Colonic mucosa (tissue), 4 donors: ENCODE results near the gene SOX5. TPM values are rescaled to one million over a fixed set of nuclear protein-coding genes. Genes with fewer than 3 reads are reported as not detected.

ENCODE experiments used
- DNase-seq: peaks from one replicate; pipeline ENCODE4 v3.0.0-alpha.2; 2020
- H3K27ac ChIP-seq: fragments of 200-600 bp; one replicate; pipeline ENCODE4 v1.8.0; 2021
- H3K27me3 ChIP-seq: fragments of 200-600 bp; one replicate; pipeline ENCODE4 v1.8.0; 2021
- H3K36me3 ChIP-seq: fragments of 200-600 bp; one replicate; pipeline ENCODE4 v1.8.0; 2021
- H3K4me1 ChIP-seq: fragments of 200-600 bp; one replicate; pipeline ENCODE4 v1.8.0; 2021; ENCODE audit warnings: mild to moderate bottlenecking
- H3K4me3 ChIP-seq: fragments of 200-600 bp; one replicate; pipeline ENCODE4 v1.8.0; 2021
- H3K9ac ChIP-seq, 2 donors: one replicate each; pipeline ENCODE4 v1.7.0; 2013; ENCODE audit warnings: control low read depth in 2 of 2, low read depth in 2 of 2, low read length in 2 of 2
- H3K9me3 ChIP-seq: fragments of 200-600 bp; one replicate; pipeline ENCODE4 v1.8.0; 2021
- intact Hi-C: fragments of 100-400 bp; cut with DNase I; formaldehyde crosslinking; loops from one replicate; pipeline ENCODE4 v1.14.1; 2022
- total RNA-seq, 2 donors: library from RNA; stranded (reverse); fragmentation: NEBNext Ultra II Directional in 1 of 2; extraction: Animal tissue kit (Norgen Biotek cat#: 25700) in 1 of 2; gene quantifications; one replicate each; pipeline ENCODE4 v1.2.1, GENCODE V29; 2021
- TF ChIP-seq, protein P1 (sequence below): fragments of 200-600 bp; IDR thresholded peaks from one replicate; pipeline ENCODE4 v1.8.0; 2022; ENCODE audit warnings: antibody characterized with exemption, mild to moderate bottlenecking
- donor health status: healthy.
- donor health status: DM: no; HTN: no; CAD: no.
- donor health status: DM: no; HTN: no; CAD: no.

SOX5 gene
- total RNA-seq, 2 donors from 2014 or later, result 1.1 to 1.6 TPM

DNA sequence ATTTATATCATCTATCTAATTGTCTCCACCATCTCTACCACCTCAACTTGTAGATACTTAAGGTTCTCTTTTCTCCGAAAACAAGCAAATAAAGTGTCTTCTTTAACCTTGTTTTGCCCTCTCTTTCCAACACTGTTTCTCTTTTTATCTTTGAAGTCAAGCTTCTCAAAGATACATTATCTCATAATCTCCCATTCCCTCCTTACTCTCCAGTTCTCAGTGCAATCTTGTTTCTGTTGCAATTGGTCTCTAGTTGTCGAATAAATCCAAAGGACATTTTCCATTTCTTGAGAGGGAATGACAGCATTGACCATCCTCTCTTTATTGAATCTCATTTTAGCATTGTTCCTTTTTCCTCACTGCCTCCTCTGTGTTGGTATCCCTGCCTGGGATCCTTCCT lies 383.3 kb downstream of the SOX5 start:
- TF ChIP-seq, protein P1, sequence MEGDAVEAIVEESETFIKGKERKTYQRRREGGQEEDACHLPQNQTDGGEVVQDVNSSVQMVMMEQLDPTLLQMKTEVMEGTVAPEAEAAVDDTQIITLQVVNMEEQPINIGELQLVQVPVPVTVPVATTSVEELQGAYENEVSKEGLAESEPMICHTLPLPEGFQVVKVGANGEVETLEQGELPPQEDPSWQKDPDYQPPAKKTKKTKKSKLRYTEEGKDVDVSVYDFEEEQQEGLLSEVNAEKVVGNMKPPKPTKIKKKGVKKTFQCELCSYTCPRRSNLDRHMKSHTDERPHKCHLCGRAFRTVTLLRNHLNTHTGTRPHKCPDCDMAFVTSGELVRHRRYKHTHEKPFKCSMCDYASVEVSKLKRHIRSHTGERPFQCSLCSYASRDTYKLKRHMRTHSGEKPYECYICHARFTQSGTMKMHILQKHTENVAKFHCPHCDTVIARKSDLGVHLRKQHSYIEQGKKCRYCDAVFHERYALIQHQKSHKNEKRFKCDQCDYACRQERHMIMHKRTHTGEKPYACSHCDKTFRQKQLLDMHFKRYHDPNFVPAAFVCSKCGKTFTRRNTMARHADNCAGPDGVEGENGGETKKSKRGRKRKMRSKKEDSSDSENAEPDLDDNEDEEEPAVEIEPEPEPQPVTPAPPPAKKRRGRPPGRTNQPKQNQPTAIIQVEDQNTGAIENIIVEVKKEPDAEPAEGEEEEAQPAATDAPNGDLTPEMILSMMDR, result no peak
- no peak for DNase-seq
- Histone ChIP-seq H3K27ac (no peak overlapping the region), H3K36me3 (no peaks in the 10 kb centered on the region), H3K9ac (no peak overlapping the region), H3K4me1 (no peaks in the 10 kb centered on the region), H3K9me3 (no peaks in the 10 kb centered on the region), H3K4me3 (no peak overlapping the region), H3K27me3 (no peaks in the 10 kb centered on the region)
- intact Hi-C loops, result no loop called here

DNA sequence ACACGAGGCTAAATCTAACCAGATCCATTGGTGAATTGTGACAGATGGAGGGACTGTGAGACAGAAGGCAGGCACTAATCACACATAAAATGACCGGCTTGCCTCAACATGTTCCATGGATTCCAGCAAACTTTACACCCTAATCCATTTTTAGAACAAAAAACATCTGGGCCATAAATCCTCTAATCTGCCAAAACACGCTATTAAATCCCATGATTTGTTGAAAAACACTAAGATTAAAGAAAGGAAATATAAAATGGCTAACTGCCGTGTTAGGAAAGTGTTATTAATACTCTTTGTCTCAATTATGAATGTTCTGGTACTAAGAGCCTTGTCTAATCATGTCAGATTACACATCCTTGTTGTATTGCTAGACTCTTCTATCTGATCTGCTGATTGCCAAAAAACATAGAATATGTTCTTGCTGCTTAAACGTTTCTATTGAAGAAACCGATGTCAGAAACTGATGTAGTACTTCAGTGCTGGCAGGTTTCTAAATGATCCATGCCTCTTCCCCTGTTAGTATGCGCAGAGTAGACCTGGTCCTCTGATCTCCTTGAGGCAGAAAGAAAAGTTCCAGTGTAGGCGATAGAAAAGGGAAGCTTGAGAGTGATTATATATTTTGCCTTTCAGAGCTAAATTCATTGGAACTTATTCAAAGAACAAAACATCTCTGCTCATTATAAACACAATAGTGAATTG lies 384.9 kb downstream of the SOX5 start:
- intact Hi-C loops, result no loop called here
- no peak overlapping the region for H3K4me3 ChIP-seq
- no peak overlapping the region for H3K9ac ChIP-seq
- TF ChIP-seq, protein P1, result no peak
- H3K9me3 ChIP-seq, result no peaks in the 10 kb centered on the region
- no peaks in the 10 kb centered on the region for H3K4me1 ChIP-seq
- H3K27me3 ChIP-seq, result no peaks in the 10 kb centered on the region
- DNase-seq, result no peak
- no peaks in the 10 kb centered on the region for H3K36me3 ChIP-seq
- H3K27ac ChIP-seq, result no peak overlapping the region

DNA sequence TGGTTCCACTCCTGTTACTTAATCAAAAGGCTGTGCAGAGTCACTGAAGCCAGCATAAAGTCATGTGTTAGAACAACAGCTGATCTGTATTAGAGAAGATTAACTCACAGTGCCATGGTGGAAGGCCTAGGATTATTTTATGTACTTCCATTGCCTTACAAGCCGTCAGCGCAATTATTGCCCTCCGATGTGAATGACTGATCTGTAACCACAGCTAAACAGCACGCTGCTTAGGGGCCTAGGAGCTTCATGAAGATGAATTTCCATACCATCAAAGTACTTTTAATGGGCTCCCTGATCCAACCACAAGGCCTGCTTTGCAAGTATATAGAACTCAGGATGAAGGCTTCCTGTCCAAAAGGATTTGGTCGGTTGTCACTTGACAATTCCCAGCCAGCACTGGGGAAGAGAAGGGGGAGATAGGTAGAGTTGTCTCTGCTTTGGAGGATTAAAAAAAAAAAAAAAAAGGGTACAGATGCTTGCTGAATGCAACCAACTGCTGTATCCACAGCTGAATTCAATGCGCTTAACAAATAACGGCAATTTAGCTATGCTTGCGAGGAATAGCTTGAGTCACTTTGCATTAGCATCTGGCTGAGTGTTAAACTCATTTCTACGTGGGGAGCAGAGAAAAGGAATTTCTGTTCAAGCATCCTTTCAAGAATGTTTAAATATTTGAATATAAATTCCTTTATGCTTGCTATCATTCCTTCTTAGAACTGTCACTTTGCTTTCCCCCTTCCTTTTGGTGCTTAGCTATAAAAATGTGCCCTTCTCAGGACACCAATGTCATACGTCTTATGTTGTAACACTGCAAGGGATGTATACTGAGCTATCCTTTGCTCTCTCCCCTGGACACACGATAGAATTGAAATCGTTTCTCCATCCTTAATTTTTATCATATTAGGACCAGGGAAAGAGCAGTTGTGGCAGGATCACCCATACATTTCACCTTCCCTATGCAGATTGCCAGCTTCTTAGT lies 387.8 kb downstream of the SOX5 start:
- Histone ChIP-seq H3K27ac (no peak overlapping the region), H3K27me3 (no peaks in the 10 kb centered on the region), H3K4me3 (no peak overlapping the region), H3K9ac (no peak overlapping the region), H3K36me3 (no peaks in the 10 kb centered on the region), H3K9me3 (no peaks in the 10 kb centered on the region), H3K4me1 (no peaks in the 10 kb centered on the region)
- TF ChIP-seq, protein P1, result no peak
- intact Hi-C loops, result no loop called here
- no peak for DNase-seq

DNA sequence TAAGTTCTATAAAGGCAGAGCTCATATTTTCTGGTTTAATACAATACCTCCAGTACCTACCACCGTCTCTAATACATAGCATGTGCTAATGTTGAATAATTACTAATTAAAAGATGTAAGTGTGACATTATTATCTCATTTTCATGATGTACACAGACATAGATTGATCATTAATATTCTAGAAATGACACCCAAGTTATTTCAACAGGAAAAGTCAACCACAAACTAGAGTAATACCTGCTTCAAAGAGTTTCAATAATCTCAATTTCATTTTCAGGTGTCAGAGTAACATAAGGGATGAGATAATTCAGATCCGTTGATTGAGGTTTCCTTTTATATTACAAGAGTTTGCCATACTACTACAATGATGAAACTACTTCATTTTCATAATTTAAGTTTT lies 388.9 kb downstream of the SOX5 start:
- H3K9me3 ChIP-seq, result no peaks in the 10 kb centered on the region
- no peaks in the 10 kb centered on the region for H3K36me3 ChIP-seq
- DNase-seq, result no peak
- intact Hi-C loops, result no loop called here
- no peak overlapping the region for H3K9ac ChIP-seq
- H3K27me3 ChIP-seq, result no peaks in the 10 kb centered on the region
- H3K4me3 ChIP-seq, result no peak overlapping the region
- no peak overlapping the region for H3K27ac ChIP-seq
- H3K4me1 ChIP-seq, result no peaks in the 10 kb centered on the region
- TF ChIP-seq, protein P1, result no peak

DNA sequence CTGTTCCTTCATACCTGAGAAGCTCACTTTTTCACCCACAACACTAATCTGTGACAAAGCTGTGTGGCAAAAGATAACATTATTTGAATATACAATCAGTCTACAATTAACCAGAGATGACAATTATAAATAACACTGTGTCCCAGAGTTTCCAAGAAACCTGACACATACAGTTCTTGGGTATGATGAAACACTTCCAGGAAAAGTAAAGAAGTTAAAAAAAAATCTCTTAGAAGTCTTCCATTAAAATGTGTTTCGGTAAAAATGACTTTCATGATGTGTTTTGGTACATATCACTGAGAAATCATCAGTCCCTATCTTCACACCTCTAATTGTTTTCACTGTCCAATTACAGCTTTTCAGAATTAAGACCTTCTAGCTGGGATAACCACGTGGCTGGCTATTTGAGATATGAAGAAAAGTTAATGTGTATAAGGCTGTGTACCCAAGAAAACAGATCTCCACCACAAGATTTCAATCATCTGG lies 390.2 kb downstream of the SOX5 start:
- intact Hi-C loops, result no loop called here
- TF ChIP-seq, protein P1, result no peak
- no peak overlapping the region for H3K4me3 ChIP-seq

More for the DNA sequence above, 390.2 kb downstream of the SOX5 start:
- DNase-seq, result no peak
- Histone ChIP-seq H3K27ac (no peak overlapping the region), H3K9me3 (no peaks in the 10 kb centered on the region), H3K27me3 (no peaks in the 10 kb centered on the region), H3K36me3 (no peaks in the 10 kb centered on the region), H3K4me1 (no peaks in the 10 kb centered on the region), H3K9ac (no peak overlapping the region)
